Fibroblast of skin of left biceps (primary cell): ENCODE results near the gene GFRA3.
"Not testable (repeated sequence)": the region's sequence is repeated elsewhere in the genome, so short reads cannot be mapped to it uniquely, and the experiment has no call there.

Experiments used
- DNase-seq, 2 experiments: peaks; one replicate each; pipeline ENCODE4 v3.0.0-alpha.2; 2013; ENCODE audit warnings: low read depth in 2 of 2

Gene GFRA3, protein sequence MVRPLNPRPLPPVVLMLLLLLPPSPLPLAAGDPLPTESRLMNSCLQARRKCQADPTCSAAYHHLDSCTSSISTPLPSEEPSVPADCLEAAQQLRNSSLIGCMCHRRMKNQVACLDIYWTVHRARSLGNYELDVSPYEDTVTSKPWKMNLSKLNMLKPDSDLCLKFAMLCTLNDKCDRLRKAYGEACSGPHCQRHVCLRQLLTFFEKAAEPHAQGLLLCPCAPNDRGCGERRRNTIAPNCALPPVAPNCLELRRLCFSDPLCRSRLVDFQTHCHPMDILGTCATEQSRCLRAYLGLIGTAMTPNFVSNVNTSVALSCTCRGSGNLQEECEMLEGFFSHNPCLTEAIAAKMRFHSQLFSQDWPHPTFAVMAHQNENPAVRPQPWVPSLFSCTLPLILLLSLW

DNA sequence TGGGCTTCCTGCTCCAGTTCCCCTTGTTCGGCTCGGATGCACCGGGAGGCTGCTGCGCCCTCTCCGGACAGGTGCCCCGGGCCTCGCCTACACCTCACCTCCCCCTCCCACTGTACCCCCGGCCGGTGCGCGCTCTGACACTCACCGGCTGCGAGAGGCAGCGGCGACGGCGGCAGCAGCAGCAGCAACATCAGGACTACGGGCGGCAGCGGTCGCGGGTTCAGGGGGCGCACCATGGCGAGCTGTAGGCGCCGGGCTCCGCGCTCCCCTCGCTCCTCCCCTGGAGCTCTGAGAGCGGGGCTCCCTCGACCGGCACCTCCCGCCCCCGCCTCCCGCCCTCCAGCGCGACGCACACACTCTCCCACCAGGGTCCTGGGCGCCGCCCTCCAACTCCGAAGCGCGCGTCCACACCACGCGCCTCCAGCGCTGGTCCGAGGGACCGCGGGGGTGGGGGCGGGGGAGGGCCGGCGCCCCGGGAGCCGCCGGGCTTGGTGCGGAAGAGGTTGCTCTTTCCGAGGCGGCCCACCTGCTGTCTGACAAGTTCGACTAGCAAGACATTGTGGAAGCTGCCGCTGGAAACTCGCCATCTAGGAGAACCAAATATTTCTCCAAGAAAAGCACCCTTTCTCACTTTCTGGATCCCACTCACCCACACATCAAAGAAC is at the start of gene GFRA3:
Gene GFRA3, minus strand, starts transcription at position 433 of the 665 bp plus-strand sequence. Its CDS starts 197 bp downstream, at position 236.
- no peak for DNase-seq

DNA sequence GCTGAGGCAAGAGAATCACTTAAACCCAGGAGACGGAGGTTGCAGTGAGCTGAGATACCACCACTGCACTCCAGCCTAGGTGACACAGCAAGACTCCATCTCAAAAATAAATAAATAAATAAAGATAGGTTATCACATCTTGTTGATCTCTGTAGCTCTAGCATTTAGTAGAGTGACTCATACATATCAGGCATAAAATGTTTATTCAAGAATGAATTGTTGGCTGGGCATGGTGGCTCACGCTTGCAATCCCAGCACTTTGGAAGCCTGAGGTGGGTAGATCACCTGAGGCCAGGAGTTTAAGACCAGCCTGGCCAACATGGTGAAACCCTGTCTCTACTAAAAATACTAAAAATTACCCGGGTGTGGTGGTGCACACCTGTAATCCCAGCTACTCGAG is 43.8 kb upstream of the GFRA3 start:
- DNase-seq: not testable (repeated sequence)

DNA sequence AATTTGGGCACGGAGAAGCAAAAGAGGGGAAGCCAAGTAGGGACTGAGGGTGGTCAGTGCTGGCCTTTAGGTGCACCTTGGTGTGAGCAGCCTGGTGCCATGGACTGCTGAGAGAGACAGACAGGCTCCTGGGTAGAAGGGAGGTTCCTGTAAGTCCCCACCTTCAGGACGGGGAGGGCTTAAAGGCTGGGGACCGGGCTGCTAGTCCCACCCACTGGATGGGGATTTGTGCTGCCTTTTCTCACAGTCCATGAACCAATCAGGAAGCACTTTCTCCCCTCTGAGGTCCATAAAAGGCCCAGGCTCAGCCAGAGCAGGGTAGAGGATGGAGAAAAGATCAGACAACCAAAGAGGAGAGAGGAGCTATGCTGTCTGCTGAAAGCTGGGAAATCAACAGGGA is 41.9 kb upstream of the GFRA3 start:
- no peak for DNase-seq

DNA sequence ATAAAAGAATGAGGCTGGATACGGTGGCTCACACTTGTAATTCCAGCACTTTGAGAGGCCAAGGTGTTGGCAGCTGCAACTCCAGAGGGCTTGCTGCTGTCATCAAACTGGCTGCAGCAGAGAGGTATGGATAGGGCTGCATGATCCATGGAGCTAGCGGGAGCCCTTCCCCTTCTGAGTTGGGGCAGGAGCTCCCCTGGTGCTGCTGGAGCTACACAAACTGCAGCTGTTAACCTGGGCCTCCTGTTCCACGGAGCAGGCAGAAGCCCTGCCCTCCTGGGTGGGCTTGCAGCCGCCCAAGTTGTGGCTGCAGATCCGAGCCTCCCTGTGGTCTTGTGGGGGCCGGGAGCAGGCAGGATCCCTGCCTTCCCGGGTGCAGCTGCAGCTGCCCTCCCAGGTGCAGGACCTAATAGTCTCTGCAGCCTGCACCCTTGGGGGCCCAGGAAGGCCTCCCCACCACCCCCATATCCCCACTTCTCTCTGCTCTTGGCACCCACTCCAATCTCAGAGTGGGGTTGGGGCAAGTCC is 41.4 kb upstream of the GFRA3 start:
- DNase-seq: no peak

DNA sequence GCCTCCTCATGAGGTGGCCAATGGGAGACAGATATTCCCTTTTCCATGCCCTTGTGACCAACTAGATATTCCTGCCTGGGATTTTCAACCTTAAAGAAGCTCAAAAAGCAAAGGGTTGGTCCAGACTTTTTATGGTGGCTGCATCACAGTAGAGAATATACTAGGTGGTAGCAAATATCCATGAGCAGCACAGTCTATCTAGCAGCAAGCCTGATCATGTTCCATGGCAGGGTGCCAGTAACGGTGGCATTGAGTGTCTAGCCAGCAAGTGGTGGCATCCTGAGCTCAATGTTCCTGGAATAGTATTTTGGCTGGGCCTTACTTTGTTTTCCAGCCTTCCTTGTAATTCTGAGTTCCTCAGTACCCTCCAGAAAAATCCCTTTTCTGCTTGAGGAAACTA is 31.4 kb upstream of the GFRA3 start:
- no peak for DNase-seq

DNA sequence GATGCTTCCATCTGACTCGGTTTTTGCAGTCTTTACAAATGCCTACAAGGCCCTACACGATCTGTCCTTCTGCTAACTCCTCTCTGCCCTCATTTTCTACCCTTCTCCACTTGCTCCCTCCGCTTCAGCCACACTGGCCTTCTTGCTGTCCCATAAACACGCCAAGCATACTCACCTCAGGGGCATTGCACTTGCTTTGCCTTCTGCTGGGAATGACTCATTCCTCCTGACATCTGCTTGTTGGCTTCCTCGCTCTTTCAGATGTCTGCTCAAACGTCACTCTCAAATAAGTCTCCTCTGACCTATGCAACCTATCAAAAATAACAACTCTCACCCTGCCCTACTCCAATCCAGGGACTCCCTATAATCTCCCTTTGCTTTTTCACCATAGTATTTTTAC is 29.0 kb upstream of the GFRA3 start:
- no peak for DNase-seq

DNA sequence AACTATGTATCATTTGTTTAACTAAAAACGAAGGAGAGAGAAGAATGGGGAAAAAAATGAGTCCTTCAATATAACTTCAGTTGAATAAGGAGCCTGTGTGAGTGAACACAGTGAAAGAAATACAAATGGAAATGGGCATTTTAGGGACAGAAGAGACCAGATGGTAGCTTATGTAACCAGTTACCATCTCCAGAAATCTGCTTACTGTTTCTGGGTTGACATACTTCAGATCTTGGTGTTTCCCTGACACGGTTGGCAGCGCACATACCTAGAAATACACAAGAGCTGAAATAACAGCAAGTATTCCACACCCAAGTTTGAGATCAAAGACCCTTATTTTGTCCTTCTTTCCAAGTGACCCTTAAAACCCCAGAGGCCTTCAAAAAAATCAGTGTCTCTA is 14.9 kb upstream of the GFRA3 start:
- no peak for DNase-seq

DNA sequence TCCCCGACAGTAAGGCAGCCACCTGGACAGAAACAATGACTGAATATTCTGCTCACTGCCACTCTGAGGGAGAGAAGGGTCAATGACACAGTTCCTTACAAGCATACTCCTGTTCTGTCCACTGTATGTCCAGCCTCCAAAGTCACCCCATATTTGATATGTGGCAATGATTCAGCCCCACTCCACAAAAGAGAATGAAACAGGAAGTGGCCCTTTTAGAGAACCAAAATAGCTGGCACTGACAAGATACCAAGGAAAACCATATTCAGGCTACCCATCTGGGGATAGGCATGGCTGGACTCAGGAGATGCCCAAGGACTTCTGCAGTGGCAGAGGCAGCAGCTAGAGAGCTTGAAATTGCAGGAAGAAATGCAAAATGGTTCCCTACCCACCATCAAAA is 12.8 kb upstream of the GFRA3 start:
- no peak for DNase-seq

DNA sequence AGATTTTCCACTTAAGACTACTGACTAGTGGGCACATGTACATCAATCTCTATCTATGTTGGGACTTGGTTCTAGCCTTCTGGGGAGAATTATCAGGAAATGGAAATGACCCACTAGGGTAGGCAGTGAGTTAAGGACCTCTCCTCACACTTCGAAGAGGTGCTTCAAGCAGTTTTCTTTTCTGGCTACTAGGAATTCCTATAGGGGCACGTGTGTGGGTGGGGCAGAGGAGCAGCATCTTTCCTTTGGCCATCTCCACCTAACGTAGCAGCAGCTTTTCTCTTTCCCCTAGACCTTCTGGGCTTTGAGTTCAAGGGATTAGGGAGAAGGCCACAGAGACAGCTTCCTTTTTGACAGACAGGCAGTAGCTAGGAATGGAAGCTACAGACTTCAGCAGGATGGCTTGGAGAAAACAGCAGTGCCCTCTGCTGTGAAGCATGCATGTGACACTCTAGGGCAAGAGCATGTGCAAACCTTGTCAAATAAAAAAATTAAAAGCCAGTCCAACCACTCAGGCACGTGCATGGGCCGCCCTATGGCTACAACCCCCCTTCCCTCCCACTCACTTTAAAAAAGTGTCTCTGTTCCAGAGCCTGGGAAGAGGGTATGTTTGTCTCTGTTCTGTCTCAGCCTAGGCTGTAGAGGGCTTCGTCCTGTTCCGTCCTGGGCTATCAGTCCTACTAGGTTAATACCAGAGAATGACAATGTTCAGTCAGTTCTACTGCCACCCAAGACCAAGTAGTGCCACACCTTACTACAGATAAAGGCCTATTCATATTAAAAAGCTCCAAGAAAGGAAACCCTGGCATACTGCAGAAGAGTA is 8.7 kb upstream of the GFRA3 start:
- DNase-seq: peak in 1 of 2 experiments; percentile 13

DNA sequence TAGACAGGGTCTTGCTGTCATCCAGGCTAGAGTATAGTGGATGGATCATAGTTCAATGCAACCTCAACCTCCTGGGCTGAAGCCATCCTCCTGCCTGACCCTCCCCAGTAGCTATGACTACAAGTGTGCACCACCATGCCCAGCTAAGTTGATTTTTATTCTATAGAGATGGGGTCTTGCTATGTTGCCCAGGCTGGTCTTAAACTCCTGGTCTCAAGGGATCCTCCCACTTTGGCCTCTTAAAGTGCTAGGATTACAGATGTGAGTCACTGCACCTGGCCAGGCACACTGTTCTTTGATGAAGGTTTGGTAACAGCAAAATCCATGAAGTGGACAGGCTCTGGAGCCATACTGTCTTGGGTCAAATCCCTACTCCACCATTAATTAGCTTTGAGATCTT is 6.5 kb upstream of the GFRA3 start:
- no peak for DNase-seq

DNA sequence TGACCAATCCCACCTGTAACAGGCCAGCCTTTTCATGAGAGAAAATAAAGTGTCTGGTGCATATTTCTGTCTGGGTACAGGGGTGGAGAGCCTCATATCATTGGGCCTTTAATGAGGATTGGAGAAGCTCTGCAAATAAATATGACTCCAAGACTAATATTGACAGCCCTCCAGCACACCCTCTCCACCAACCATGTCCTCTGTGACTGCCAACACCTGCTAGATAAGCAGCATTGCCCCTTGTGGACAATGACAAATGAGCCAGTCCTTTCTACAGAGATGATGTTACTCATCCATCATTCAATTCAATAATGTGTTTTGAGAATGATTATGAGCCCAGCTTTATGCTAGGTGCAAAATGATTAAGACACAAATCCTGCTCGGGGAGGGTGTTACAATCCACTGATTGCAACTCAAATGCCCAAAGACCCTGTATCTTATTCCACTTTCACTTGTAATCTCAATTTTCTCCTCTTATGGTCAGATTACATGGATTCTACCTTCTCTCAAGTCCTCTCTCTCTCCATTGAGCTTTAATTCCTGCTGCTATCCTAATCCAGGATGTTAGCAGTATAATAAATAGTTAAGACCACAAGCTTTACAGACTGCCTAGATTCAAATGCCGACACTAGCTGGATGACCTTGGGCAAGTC is 2.1 kb upstream of the GFRA3 start:
- no peak for DNase-seq

DNA sequence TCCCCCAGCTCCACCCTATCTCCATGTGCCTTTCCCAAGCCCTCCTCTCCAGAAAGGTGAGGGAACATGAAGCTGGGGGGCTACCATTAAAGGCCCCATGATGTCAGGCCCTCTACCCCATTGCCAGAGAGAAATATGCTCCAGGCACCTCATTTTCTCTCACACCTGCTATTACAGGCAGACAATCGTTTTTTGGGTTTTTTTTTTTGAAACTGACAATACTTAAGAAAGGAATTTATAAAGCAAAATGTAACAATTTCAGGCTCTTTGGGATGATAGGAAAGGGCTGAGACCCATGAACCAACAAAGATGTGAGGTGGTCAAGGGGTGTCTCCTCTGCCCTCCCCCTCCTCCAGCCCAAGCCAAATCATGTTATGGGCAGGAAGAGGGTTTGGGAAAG is 1.5 kb upstream of the GFRA3 start:
- DNase-seq: no peak

DNA sequence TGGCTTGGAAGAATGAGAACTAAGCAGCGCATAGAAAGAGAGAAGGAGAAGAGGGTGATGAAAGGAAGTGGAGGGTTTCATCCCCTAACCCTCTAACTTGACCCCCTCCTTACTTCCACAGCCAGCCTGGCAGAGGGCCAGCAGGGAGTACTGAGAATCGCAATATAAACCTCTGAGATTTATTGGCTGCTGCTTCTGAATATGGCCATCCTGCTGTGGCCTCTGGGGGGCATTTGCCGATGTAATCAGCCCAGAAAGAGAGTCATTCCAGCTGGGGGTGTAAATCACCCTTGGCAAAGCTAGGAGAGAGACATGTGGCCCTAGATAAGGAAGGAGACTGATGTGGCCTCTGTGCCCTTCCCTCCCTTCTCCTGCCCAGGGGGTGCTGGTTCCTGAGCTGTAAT is 960 bp upstream of the GFRA3 start:
- DNase-seq: no peak

DNA sequence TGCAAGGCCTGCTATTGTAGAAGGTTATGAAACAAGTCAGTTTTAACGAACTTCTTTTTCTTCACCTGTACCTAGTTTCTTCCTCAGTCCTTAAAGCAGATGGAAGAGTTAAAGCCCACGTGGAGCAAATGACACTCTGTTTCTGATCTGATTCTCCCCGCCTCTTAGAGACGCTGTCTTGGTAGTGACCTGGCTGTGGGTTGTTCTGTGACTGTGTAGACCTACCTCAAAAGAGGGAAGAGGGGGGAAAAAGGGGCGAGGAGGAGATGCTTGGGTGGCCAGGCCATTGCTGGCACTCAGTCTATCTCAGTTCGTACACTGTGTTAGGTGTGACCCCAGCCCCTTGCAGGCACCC is 610 bp downstream of the GFRA3 start:
- DNase-seq: no peak

DNA sequence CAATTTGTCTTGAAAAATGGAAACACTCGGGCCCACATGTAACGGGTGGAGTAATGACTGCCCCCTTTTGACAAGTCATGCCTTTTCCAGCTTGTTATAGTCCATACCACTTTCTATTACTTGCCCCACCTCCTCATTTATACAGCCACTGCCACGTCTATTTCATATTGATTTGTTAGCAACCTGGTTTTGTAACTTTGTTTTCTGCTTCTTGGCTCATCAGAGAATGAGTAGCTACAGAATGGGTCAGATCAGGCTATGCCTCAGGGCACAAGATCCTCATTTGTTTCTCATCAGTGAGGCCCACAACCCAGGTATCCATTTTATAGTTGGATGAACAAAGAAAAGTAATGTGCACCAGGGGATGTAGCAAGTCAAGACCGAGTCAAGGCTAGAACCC is 1.7 kb downstream of the GFRA3 start:
- no peak for DNase-seq

DNA sequence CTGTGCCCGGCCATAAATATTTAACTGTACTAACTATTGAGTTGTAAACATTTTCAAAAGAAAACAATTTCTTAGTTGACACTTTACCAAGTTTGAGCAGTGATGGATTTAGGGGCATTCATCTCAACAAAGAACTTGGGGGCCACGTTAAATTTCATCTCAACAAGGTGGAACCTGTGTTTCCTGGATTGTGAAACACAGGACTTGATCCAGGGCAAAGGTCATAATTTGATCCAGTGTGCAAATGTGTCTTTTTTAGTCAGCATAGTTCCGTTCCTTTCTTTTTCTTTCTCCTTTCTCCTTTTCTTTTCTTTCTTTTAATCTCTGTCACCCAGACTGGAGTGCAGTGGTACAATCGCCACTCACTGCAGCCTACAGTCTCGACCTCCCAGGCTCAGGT is 3.1 kb downstream of the GFRA3 start:
- DNase-seq: no peak

DNA sequence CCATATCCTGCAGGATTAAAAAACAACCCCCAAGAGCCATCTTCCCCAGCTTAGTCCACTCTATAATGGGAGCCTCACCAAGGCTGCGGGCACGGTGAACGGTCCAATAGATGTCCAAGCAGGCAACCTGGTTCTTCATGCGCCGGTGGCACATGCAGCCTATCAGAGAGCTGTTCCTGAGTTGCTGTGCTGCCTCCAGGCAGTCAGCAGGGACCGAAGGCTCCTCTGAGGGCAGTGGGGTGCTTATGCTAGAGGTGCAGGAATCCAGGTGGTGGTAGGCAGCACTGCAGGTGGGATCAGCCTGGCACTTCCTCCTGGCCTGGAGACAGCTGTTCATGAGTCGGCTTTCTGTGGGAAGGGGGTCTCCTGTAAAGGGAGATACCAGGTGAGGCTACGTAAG is 10.2 kb downstream of the GFRA3 start:
- no peak for DNase-seq

DNA sequence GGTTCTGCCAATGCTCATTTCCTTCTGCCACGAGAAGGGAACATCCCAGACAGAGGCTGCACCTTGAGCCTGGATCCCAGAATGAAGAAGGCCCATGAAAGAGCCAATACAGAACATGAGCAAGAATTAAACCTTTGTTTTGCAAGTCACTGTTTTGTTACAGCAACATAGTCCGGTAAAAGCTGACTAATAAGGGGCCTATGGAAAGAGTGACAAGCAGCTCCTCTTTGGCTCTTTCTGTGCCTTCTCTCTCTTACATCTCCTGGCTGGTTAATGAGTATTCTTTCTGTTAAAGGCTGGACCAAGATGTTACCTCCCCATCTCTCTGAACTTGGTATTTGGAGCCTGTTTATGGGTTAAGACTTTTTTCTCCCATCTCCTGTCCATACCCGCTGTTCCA is 10.8 kb downstream of the GFRA3 start:
- DNase-seq: no peak

DNA sequence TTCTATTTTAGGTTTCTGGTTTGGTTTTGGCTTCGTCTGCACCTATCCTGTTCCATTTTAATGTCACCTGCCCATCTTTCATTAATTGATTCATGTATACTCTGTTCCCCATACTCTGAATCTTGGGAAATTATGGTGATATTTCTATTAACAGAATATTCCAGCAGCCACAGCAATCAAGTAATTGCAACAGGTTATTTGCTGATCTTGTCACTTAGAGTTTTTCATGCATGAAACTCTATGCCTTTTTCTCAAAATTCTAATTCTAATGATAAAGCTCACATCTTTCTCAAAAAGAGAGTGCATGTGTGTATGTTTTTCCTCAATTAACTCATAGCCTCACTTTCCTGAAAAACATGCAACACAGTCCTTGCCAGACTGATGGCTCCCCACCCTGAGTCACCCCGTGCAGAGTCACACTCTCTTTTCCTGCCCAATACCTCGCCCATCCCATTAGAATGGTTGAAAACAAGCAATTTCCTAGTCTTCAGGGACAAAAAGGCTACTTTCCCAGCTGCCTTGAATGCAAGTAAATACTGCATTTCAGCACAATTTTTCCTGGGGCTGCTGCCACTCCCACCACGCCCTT is 15.6 kb downstream of the GFRA3 start:
- no peak for DNase-seq

DNA sequence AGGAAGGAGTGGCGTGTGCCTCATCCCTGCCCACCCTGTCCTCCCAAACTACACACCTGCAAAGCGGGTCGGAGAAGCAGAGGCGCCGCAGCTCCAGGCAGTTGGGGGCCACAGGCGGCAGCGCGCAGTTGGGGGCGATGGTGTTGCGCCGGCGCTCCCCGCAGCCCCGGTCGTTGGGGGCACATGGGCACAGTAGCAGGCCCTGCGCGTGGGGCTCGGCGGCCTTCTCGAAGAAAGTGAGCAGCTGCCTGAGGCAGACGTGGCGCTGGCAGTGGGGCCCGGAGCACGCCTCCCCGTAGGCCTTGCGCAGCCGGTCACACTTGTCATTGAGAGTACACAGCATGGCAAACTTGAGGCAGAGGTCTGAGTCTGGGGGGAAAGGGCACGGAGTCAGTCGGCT is 16.8 kb downstream of the GFRA3 start:
- no peak for DNase-seq

DNA sequence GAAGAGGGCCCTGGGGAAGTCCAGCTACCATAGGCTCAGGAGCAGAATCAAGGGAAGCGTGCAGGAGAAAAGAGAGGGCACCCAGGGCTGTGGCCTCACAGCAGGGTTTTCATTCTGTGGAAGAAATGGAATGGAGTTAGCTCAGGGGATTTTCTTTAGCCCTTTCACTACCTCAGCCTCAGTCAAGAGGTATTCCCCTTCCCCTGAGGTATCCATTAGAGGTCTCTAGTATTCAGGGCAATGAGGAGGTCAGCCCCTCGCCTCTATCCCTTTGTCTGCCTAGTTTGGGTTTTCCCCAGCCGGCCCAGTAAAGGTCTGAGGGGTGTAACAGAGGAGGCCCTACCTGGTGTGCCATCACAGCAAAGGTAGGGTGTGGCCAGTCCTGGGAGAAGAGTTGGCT is 21.5 kb downstream of the GFRA3 start:
- DNase-seq: no peak

DNA sequence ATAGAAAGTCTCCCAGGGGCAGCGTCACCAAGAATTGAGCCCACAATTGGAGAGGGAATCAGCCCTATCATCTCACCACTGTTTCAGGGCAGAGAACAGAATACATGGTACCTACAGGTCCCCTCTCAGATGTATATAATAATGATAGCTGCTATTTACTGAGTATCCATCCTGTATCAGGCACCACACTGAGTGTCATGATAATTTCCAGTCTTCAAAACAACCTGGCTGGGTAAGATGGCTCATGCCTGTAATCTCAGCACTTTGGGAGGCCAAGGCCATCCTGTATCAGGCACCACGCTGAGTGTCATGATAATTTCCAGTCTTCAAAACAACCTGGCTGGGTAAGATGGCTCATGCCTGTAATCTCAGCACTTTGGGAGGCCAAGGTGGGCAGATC is 26.6 kb downstream of the GFRA3 start:
- DNase-seq: not testable (repeated sequence)
